HuH-7 (cell line): ENCODE data around the gene ABCG8.

ENCODE experiments used
- DNase-seq: peaks from one replicate; pipeline ENCODE4 v3.0.0; 2011; ENCODE audit warnings: low spot score

Gene ABCG8

GRCh38 chr2:43826305-43827250 lies 12.2 kb upstream of the ABCG8 start:
- no peak for DNase-seq

- DNase-seq = no peak
Measured at GRCh38 chr2:43831543-43832294, 7.1 kb upstream of the ABCG8 start.

GRCh38 chr2:43832457-43832856 lies 6.3 kb upstream of the ABCG8 start:
- no peak for DNase-seq

- DNase-seq = no peak
Measured at GRCh38 chr2:43837033-43837432, 1.7 kb upstream of the ABCG8 start.

- DNase-seq = no peak
Measured at GRCh38 chr2:43837831-43838559, 776 bp upstream of the ABCG8 start.

GRCh38 chr2:43839776-43840564 lies 1.2 kb downstream of the ABCG8 start:
- DNase-seq = no peak

- DNase-seq = no peak
Measured at GRCh38 chr2:43840965-43841364, 2.2 kb downstream of the ABCG8 start.

GRCh38 chr2:43841949-43842865 lies 3.4 kb downstream of the ABCG8 start:
- DNase-seq = no peak

GRCh38 chr2:43842866-43843226 lies 4.1 kb downstream of the ABCG8 start:
- DNase-seq = no peak

- no peak for DNase-seq
Measured at GRCh38 chr2:43845181-43845580, 6.4 kb downstream of the ABCG8 start.

GRCh38 chr2:43846140-43846793 lies 7.5 kb downstream of the ABCG8 start:
- DNase-seq = no peak

GRCh38 chr2:43848214-43848613 lies 9.4 kb downstream of the ABCG8 start:
- no peak for DNase-seq

- no peak for DNase-seq
Measured at GRCh38 chr2:43851011-43851980, 12.5 kb downstream of the ABCG8 start.

- DNase-seq = no peak
Measured at GRCh38 chr2:43852196-43852730, 13.5 kb downstream of the ABCG8 start.

GRCh38 chr2:43853141-43854081 lies 14.6 kb downstream of the ABCG8 start:
- no peak for DNase-seq

- DNase-seq = no peak
Measured at GRCh38 chr2:43854671-43855070, 15.9 kb downstream of the ABCG8 start.

- no peak for DNase-seq
Measured at GRCh38 chr2:43855292-43855691, 16.5 kb downstream of the ABCG8 start.
